Uterus (tissue), 2 donors: ENCODE results near the gene UPK3B.
"Not testable (repeated sequence)": the region's sequence is repeated elsewhere in the genome, so short reads cannot be mapped to it uniquely, and the experiment has no call there.

Experiments
- POLR2A ChIP-seq, 2 donors: fragments of 450-650 bp; IDR thresholded peaks; one replicate each; pipeline ENCODE4 v1.6.1; 2016; ENCODE audit warnings: antibody characterized with exemption in 2 of 2, mild to moderate bottlenecking in 1 of 2, moderate library complexity in 1 of 2
- TF ChIP-seq, protein P1 (sequence below), 4 experiments: fragments of 200-600 bp in 2 of 4; fragments of 450-650 bp in 2 of 4; sonication (generic) in 2 of 4; IDR thresholded peaks; one replicate each; pipeline ENCODE4 v1.5.1; 2016 to 2019; ENCODE audit warnings: antibody characterized with exemption in 4 of 4, mild to moderate bottlenecking in 2 of 4, moderate library complexity in 1 of 4

GRCh38 chr7:76526183-76526582 is 15.8 kb downstream of the UPK3B start:
- not testable (repeated sequence) for TF ChIP-seq POLR2A (IDR thresholded peaks at IDR 0.05)
- TF ChIP-seq, protein P1, sequence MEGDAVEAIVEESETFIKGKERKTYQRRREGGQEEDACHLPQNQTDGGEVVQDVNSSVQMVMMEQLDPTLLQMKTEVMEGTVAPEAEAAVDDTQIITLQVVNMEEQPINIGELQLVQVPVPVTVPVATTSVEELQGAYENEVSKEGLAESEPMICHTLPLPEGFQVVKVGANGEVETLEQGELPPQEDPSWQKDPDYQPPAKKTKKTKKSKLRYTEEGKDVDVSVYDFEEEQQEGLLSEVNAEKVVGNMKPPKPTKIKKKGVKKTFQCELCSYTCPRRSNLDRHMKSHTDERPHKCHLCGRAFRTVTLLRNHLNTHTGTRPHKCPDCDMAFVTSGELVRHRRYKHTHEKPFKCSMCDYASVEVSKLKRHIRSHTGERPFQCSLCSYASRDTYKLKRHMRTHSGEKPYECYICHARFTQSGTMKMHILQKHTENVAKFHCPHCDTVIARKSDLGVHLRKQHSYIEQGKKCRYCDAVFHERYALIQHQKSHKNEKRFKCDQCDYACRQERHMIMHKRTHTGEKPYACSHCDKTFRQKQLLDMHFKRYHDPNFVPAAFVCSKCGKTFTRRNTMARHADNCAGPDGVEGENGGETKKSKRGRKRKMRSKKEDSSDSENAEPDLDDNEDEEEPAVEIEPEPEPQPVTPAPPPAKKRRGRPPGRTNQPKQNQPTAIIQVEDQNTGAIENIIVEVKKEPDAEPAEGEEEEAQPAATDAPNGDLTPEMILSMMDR (IDR thresholded peaks at IDR 0.05) = not testable (repeated sequence)
